ENCODE results near the gene ZNF785. TPM values are rescaled to one million over a fixed set of nuclear protein-coding genes. Genes with fewer than 3 reads are reported as not detected.

Gene ZNF785
- total RNA-seq, 1 experiment from 2014 or later = 18.8 TPM

DNA sequence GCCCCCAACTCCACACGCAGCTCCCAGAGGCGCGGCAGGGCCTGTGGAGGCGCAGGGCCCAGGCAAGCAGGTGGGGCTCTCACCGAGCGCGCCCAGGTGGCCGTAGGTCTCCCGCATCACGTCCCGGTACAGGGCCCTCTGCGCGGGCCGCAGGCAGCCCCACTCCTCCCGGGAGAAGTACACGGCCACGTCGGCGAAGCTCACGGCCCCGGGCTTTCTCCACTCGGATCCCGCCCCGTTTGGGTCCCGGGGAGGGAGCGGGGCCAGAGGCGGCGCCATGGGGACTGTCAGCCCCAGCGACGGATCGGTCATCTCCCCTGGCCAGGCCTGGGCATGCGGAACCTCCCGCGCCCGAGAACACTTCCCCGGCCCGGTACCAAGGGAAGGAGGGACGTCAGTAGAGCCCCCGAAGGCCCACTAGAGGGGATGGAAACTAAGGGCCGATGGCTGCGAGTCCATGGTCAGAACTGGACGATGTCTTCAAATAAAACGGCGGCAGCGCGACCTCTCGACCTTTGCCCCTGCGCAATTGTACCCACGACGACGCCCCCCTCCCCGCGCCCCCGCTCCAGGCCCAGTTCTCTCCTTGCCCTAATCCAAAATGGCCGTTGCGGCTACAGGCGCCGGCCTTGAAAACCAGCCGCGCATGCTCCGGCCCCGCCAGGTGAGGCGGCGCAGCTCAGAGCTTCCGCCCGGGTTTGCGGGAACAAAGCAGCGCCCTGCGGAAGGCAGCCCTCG lies 51.0 kb downstream of the ZNF785 start, which contains the start of gene ZNF747:
TSS of gene ZNF747 (minus strand) at position 491 of the 738 bp plus-strand sequence. CDS start at position 312, 179 bp downstream.
- no peak within 1 kb of the TSS for H4K91ac ChIP-seq (ENCODE audit: insufficient read length, low read depth, low read length)
- Mint-ChIP-seq H3K27me3 (ENCODE audit: low read depth) (no peaks in the 10 kb centered on the region), H3K36me3 (ENCODE audit: insufficient read depth in 1 of 3, low read depth in 3 of 3) (peaks cover 15 to 29% (median 19%) of the 10 kb centered on the region in 3 experiments), H3K9me3 (no peaks in the 10 kb centered on the region; a peak in 1 of 5 replicates), H3K27ac (peak within 1 kb of the TSS; percentile 96 to 99 (median 96)), H3K4me1 (peaks cover 23 to 27% of the 10 kb centered on the region in 2 experiments), H3K4me3 (peak within 1 kb of the TSS; percentile 77 to 89)
- no peak within 1 kb of the TSS for H2BK120ac ChIP-seq (ENCODE audit: low read depth, low read length, poor library complexity, severe bottlenecking)
- H3T11ph ChIP-seq (ENCODE audit: low read length) = peak within 1 kb of the TSS; percentile 21
- peak within 1 kb of the TSS; percentile 87 for H3K18ac ChIP-seq (ENCODE audit: insufficient read length, low read depth, low read length)
- no peaks in the 10 kb centered on the region for H4K20me1 ChIP-seq (ENCODE audit: control insufficient read depth, insufficient read depth, insufficient read length)
- peak within 1 kb of the TSS; percentile 61 for H3K4me2 ChIP-seq (ENCODE audit: insufficient read depth, insufficient read length, low read length)
- H3K27me3 ChIP-seq (ENCODE audit: insufficient read depth, low read length) = no peaks in the 10 kb centered on the region
- peaks cover 23% of the 10 kb centered on the region for H3K23me2 ChIP-seq (ENCODE audit: insufficient read length, low read depth, low read length, poor library complexity, severe bottlenecking)
- no peak within 1 kb of the TSS for H2BK15ac ChIP-seq (ENCODE audit: low read depth, low read length)
- H3K79me2 ChIP-seq (ENCODE audit: insufficient read depth, low read length) = no peaks in the 10 kb centered on the region
- TF ChIP-seq, protein P1, sequence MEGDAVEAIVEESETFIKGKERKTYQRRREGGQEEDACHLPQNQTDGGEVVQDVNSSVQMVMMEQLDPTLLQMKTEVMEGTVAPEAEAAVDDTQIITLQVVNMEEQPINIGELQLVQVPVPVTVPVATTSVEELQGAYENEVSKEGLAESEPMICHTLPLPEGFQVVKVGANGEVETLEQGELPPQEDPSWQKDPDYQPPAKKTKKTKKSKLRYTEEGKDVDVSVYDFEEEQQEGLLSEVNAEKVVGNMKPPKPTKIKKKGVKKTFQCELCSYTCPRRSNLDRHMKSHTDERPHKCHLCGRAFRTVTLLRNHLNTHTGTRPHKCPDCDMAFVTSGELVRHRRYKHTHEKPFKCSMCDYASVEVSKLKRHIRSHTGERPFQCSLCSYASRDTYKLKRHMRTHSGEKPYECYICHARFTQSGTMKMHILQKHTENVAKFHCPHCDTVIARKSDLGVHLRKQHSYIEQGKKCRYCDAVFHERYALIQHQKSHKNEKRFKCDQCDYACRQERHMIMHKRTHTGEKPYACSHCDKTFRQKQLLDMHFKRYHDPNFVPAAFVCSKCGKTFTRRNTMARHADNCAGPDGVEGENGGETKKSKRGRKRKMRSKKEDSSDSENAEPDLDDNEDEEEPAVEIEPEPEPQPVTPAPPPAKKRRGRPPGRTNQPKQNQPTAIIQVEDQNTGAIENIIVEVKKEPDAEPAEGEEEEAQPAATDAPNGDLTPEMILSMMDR (conservative IDR thresholded peaks at IDR 0.05) = no peak
- peak within 1 kb of the TSS; percentile 92 for H3K9ac ChIP-seq (ENCODE audit: extremely low read depth, insufficient read length, low read length)
- H2BK12ac ChIP-seq (ENCODE audit: insufficient read length, low read depth, low read length) = no peak within 1 kb of the TSS
- H3K9me3 ChIP-seq (ENCODE audit: control insufficient read depth, low read depth, low read length) = no peaks in the 10 kb centered on the region
- peak within 1 kb of the TSS; percentile 66 for H4K5ac ChIP-seq (ENCODE audit: insufficient read length, low read depth, low read length)
- peak; percentile 91 for DNase-seq
- no peaks in the 10 kb centered on the region for H3K79me1 ChIP-seq (ENCODE audit: insufficient read depth, low read depth, low read length, poor library complexity, severe bottlenecking)
- peak within 1 kb of the TSS; percentile 21 for H2BK5ac ChIP-seq (ENCODE audit: insufficient read length, low read length)
- H3K14ac ChIP-seq (ENCODE audit: insufficient read depth, low read length) = peak within 1 kb of the TSS; percentile 77
- peak within 1 kb of the TSS; percentile 63 for H4K8ac ChIP-seq (replicated peaks; ENCODE audit: insufficient read length, low read depth, low read length)
- no peak within 1 kb of the TSS; the same call in 1 of the 2 replicates for H3K4ac ChIP-seq (ENCODE audit: low read depth, low read length)
- H3K27ac ChIP-seq (ENCODE audit: insufficient read length, low read depth, low read length) = peak within 1 kb of the TSS; percentile 83
- H2AFZ ChIP-seq (ENCODE audit: low read length) = no peak within 1 kb of the TSS
- H2BK20ac ChIP-seq (ENCODE audit: low read depth, low read length, poor library complexity, severe bottlenecking) = no peak within 1 kb of the TSS
- H2AK5ac ChIP-seq (ENCODE audit: insufficient read length, low read length) = no peak within 1 kb of the TSS
- no CpG with 5 or more reads among the region's 70 CpGs for WGBS (ENCODE audit: extremely low coverage, insufficient read length, low lambda C conversion rate)
- H3K56ac ChIP-seq (ENCODE audit: insufficient read length, low read depth, low read length) = no peak within 1 kb of the TSS
- H3K23ac ChIP-seq (ENCODE audit: insufficient read length, low read depth, low read length) = no peak within 1 kb of the TSS
- no peaks in the 10 kb centered on the region; the same call in 1 of the 2 replicates for H3K4me1 ChIP-seq (ENCODE audit: insufficient read depth, low read length)
